Hematopoietic multipotent progenitor cell treated with erythropoietin and hydrocortisone succinate and interleukin-3 and kit ligand, for 4 days (in vitro differentiated cells): ENCODE measurements around the gene MRTFB.
A peak's percentile ranks its signal among the peaks of the same experiment; 100 is the strongest.

Experiments
- DNase-seq: peaks from one replicate; pipeline ENCODE4 v3.0.0-alpha.2; 2015

MRTFB gene

GRCh38 chr16:14187517-14188338, 116.6 kb downstream of the MRTFB start:
- no peak for DNase-seq

GRCh38 chr16:14193316-14193871, 122.3 kb downstream of the MRTFB start:
- DNase-seq, result no peak

GRCh38 chr16:14194721-14195120, 123.6 kb downstream of the MRTFB start:
- DNase-seq, result no peak

DNA sequence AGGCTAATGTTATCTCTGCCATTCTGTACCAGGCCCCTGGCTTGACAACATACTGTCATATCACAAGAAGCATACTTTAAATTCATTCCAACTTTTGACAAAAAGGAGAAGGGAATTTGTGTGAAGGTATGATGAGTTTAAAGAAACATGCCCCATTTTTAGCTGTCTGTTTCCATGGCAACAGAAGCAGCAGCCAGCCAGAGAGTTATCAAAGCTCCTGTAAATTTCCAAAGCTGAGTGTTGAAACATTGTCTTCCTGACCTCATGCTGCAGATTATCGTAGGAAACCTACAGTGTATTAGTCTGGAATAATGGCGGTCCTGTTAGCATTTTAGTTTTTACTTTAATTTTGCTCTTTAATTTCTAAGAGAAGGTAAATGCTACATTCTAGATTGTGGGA, 124.9 kb downstream of the MRTFB start:
- DNase-seq, result peak; percentile 13

- no peak for DNase-seq
These were observed 125.4 kb downstream of the MRTFB start for GRCh38 chr16:14196539-14196938.

GRCh38 chr16:14198012-14198411, 126.9 kb downstream of the MRTFB start:
- DNase-seq, result no peak

GRCh38 chr16:14198572-14198971, 127.5 kb downstream of the MRTFB start:
- DNase-seq, result no peak

GRCh38 chr16:14199199-14199598, 128.1 kb downstream of the MRTFB start:
- DNase-seq, result no peak

GRCh38 chr16:14199624-14200023, 128.5 kb downstream of the MRTFB start:
- DNase-seq, result no peak

DNA sequence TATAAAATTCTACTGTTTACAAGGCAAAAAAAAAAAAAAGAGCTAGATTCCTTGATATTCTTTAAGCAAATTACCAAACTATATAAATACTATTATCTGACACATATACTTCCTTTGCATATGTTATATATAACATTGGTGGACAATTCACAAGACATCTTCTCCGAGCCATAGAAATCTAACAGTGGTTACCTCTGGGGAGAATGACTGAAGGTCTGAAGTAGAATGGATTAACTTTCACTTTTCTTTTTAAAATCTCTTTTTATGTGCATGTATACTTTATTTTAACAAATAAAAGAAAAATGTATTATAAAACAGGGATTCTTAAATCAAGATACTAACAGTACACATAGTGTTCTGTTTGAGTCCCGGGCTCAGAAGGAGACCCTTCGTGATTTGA, 131.0 kb downstream of the MRTFB start:
- no peak for DNase-seq

DNA sequence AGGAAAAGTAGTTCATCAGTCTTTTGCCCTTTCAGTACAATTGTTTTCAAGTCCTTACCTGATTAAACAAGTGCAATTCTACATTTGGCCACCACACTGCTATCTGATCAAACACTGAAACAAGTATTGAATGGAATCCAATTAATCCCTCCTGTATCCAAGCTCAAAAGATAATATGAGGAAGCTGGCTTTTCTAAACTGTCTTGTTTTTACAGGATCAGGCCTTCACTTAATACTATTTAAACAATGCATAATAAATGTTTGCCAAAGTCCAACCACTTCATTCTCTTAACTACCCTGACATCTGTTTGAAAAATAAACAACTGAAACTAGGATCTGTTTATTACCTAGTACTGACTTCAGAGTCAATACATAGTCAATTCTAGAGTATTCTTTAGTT, 131.6 kb downstream of the MRTFB start:
- peak; percentile 50 for DNase-seq

DNA sequence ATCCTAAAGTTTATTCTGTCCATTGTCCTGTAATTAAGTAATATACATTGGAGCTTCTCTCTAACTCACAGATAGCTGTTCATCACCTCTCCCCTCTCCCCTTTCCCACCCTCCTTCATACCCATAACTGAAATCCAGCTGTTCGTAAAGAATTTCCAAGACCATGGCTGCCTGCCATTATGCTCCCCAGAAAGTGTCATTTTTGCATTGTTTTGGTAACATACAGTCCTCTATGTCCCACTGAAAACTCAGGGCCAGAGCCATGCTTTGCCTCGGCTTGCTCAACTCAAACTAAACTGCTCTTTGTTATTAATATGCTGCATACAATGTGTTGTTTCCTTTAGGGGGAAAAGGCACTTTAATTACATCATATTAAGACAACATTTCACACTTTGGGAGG, 132.0 kb downstream of the MRTFB start:
- DNase-seq, result no peak

DNA sequence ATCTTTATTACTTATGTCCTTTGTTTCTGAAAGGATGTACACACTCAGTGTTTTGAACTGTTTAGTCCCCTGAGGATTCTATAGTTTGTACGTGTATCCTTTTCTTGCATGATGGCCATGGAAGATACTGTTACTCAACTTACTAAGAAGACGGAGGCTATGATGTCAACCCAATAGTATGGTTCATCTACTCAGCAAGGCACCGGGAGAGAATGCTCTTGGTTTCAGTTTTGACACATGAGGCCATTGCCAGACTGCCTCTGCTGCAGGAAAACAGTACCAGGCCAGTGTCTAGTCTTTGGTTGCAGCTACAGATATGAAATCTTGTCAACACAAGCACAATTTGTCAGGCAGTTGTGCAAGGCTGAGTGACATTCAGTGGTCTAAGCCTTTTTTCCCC, 134.5 kb downstream of the MRTFB start:
- no peak for DNase-seq

DNA sequence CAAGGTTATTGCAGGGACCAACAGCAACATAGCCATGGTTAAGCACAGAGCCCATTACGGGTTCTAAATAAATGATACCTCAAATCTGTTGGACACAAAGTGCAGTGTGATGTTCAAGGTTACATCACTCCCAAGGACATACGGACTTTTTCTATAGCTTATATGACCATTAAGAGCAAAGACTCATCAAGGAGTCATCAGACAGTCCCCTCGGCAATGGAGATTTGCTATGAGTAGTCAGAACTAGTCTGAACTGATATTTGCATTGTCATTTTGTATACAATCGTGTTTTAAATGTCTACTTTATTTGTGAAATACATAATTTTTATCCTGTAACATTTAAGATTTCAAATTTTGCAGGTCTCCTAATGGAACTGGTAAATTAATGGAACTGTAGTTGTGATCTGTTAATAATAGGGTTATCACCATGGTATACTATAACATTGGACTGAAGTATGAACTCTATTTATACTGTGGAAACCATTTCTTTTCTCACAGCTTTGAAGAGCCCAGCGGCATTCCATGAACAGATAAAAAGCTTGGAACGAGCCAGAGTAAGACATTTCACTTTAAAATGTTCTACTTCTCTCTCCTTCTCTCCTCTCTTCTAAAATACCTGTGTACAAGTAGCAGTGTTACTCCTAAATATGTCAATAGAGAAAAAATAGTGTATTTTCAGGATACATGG, 140.9 kb downstream of the MRTFB start:
- DNase-seq, result no peak

- DNase-seq, result no peak
These were observed 144.8 kb downstream of the MRTFB start for GRCh38 chr16:14215941-14216340.

DNA sequence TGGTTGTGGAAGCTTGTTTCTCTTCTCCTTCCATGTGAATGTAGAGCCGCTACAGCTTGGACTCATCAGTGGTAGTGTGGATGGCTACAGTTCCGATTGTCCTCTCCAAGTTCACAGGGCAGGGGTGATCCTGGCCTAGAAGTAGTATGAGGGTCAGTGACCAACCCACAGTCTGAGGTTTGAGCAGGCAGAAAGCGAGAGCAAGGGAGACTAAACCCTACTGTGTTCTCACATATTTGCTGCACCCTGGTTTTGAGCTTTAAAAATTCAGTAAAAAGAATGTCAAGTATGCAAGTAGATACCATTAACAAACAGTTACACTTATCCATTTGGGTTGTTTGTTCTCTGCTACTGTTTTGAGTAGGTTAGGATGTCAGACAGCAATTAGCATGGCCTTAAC, 148.9 kb downstream of the MRTFB start:
- DNase-seq, result no peak

DNA sequence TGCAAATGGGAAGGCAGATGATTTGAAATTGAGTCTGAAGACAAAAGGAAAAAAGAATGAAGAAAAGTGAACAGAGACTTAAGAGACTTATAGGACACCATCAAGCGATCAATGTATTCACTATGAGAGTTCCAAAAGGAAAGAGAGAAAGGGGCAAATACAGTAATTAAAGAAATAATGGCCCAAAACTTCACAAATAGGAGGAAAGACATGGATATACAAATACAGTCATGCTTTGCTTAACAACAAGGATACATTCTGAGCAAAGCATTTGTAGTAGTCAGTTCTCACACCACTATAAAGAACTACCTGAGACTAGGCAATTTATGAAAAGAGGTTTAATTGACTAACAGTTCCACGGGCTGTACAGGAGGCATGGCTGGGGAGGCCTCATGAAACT, 152.5 kb downstream of the MRTFB start:
- DNase-seq, result no peak

DNA sequence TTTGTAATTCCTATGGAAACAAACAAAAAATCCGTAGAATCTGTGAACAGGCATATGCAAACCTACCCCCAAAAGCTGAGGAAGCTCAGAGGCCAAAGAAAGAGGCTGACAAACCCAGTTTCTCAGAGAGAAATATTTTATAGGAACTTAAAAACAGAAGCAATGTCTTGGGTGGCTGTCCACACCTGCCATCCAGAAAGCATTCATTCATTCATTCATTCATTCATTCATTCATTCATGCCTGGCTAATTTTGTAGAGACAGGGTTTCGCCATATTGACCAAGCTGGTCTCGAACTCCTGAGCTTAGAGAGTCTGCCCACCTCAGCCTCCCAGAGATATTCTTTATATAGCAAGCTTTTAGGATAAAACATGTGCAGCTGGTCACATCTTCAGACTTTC, 154.3 kb downstream of the MRTFB start:
- no peak for DNase-seq

DNA sequence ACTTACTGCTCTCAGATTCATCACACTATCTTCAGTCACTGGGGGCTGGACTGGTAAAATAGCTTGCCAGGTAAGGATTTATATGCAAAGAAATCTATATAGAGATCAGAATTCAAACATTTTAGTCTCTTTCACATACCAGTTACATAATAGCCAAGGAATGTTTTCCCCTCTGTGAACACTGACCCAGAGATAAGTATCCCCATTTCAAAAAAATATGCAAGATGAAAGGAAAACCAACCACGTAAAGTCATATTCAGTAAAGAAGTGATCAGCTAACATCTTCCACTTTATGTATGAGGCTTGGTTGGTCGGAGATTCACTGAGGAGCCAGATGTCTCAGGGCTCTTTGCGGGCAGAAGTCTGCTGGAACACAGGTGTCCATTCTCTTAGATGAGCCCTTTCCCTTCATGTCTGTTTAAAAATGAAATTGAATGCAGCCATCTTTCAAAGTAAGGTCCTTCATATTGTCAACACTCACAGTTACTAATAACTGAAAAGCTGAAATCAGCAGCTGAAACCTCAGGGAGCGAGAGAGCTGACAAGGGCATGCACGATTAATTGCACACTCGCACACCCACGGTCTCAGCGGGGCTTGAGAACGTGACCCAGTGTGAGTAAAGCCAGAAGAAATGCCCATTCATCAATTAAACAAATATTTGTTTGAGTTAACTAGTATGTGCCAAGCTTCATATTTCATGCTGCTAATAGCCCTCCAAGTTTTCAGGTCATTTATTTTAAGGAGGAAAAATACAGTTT, 161.2 kb downstream of the MRTFB start:
- DNase-seq, result no peak

- DNase-seq, result peak; percentile 7
These were observed 165.3 kb downstream of the MRTFB start for GRCh38 chr16:14236401-14236800.

DNA sequence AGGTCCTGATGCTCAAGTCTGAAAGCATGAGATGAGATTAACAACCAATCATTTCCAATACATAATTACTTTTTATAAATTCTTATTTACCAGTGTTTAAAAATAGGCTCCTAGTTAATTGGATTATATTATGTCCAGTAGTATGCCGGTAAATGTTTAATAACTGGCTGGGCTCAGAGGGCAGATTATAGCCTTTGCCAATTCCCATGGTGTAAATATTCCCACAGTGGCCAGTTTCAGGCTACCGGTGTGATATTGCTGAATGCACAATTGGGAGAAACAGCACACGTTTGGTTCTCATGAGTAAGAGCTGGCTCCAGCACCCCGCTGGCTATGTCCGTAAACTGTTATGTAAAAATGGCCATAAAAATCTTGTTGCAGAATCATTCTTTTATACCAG, 167.6 kb downstream of the MRTFB start:
- no peak for DNase-seq

- DNase-seq, result no peak
These were observed 168.7 kb downstream of the MRTFB start for GRCh38 chr16:14239791-14240190.

DNA sequence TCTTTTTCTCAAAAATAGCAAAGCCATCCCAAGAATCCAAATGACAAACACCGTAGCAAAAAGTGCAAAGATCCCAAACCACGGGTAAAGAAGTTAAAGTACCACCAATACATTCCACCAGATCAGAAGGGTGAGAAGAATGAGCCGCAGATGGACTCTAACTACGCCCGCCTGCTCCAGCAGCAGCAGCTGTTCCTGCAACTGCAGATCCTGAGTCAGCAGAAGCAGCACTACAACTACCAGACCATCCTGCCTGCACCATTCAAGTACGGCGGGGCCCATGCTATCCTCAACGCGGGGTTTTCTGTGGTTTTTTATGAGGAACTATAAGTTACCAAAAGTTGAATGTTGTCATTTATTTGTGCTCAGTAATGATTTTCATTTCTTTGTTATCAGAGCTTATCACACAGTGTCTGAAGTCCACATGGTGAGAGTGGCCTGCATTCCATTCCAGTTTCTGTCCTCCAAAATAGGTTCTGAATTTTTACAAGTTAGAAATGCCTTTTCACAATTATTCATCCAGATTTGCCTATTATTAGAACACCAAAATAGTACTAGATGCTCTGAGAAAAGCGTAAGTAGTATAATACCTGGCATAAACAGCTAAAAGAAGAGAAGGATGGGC, 169.2 kb downstream of the MRTFB start:
- peak; percentile 68 for DNase-seq
